HT1080 (cell line): ENCODE results near the gene MUC4. TPM values are rescaled to one million over a fixed set of nuclear protein-coding genes. Genes with fewer than 3 reads are reported as not detected.
"Not testable (repeated sequence)": the region's sequence is repeated elsewhere in the genome, so short reads cannot be mapped to it uniquely, and the experiment has no call there.

Experiments
- DNase-seq: peaks from one replicate; pipeline ENCODE4 v3.0.0-alpha.2; 2015; ENCODE audit warnings: low read depth
- total RNA-seq: library from RNA; depleted of rRNA; stranded (reverse); fragments of >200 nt; shearing (Covaris generic); gene quantifications from 2 replicates; pipeline ENCODE4 v1.2.3, GENCODE V29; 2014

Gene MUC4
- total RNA-seq, 1 experiment from 2014 or later, result 0.26 TPM

GRCh38 chr3:195839260-195840010 lies 27.7 kb upstream of the MUC4 start:
- no peak for DNase-seq

- no peak for DNase-seq
Observed at GRCh38 chr3:195838714-195839113, 27.0 kb upstream of the MUC4 start.

- DNase-seq, result no peak
Observed at GRCh38 chr3:195836476-195837135, 24.9 kb upstream of the MUC4 start.

GRCh38 chr3:195835791-195836190 lies 24.1 kb upstream of the MUC4 start:
- DNase-seq, result no peak

- no peak for DNase-seq
Observed at GRCh38 chr3:195834675-195835583, 23.2 kb upstream of the MUC4 start.

- DNase-seq, result no peak
Observed at GRCh38 chr3:195829897-195830254, 18.1 kb upstream of the MUC4 start.

GRCh38 chr3:195828762-195829161 lies 17.0 kb upstream of the MUC4 start:
- no peak for DNase-seq

- no peak for DNase-seq
Observed at GRCh38 chr3:195825857-195826804, 14.4 kb upstream of the MUC4 start.

- no peak for DNase-seq
Observed at GRCh38 chr3:195825191-195825588, 13.5 kb upstream of the MUC4 start.

GRCh38 chr3:195824425-195825190 lies 12.9 kb upstream of the MUC4 start:
- DNase-seq, result not testable (repeated sequence)

- peak; percentile 59 for DNase-seq
Observed at GRCh38 chr3:195823999-195824398, 12.3 kb upstream of the MUC4 start.

GRCh38 chr3:195823280-195823679 lies 11.6 kb upstream of the MUC4 start:
- DNase-seq, result no peak

- no peak for DNase-seq
Observed at GRCh38 chr3:195822131-195822696, 10.5 kb upstream of the MUC4 start.

GRCh38 chr3:195821403-195822130 lies 9.8 kb upstream of the MUC4 start:
- DNase-seq, result no peak

GRCh38 chr3:195820901-195821300 lies 9.2 kb upstream of the MUC4 start:
- DNase-seq, result no peak

GRCh38 chr3:195820186-195820585 lies 8.5 kb upstream of the MUC4 start:
- no peak for DNase-seq

- no peak for DNase-seq
Observed at GRCh38 chr3:195818301-195818700, 6.6 kb upstream of the MUC4 start.

GRCh38 chr3:195817578-195818135 lies 5.9 kb upstream of the MUC4 start:
- DNase-seq, result no peak
